Measurements from ENCODE around the gene LAMA5. TPM values are rescaled to one million over a fixed set of nuclear protein-coding genes. Genes with fewer than 3 reads are reported as not detected.

LAMA5 gene
- total RNA-seq, 1 experiment from 2014 or later, result 321 TPM

DNA sequence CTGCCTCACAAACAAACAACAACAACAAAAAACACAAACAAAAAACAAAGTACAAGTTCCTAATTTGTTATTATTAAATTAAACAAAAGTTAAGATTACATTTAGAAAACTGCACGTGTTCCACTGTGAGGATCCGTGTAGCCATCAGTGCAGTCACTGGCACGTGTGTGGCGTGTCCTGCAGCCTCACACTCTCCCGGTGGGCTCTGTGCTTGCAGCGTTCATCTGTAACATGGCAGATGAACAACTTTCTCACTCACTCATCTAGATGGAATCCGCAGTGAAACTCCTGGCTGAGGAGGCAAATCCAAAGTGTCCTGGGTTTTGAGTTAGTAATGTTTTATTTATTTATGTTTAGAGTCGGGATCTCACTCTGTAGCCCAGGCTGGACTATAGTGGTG is 77.2 kb downstream of the LAMA5 start (continued):
- TF ChIP-seq, protein P1, sequence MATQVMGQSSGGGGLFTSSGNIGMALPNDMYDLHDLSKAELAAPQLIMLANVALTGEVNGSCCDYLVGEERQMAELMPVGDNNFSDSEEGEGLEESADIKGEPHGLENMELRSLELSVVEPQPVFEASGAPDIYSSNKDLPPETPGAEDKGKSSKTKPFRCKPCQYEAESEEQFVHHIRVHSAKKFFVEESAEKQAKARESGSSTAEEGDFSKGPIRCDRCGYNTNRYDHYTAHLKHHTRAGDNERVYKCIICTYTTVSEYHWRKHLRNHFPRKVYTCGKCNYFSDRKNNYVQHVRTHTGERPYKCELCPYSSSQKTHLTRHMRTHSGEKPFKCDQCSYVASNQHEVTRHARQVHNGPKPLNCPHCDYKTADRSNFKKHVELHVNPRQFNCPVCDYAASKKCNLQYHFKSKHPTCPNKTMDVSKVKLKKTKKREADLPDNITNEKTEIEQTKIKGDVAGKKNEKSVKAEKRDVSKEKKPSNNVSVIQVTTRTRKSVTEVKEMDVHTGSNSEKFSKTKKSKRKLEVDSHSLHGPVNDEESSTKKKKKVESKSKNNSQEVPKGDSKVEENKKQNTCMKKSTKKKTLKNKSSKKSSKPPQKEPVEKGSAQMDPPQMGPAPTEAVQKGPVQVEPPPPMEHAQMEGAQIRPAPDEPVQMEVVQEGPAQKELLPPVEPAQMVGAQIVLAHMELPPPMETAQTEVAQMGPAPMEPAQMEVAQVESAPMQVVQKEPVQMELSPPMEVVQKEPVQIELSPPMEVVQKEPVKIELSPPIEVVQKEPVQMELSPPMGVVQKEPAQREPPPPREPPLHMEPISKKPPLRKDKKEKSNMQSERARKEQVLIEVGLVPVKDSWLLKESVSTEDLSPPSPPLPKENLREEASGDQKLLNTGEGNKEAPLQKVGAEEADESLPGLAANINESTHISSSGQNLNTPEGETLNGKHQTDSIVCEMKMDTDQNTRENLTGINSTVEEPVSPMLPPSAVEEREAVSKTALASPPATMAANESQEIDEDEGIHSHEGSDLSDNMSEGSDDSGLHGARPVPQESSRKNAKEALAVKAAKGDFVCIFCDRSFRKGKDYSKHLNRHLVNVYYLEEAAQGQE (IDR thresholded peaks at IDR 0.05; ENCODE audit: low read depth), result no peak
- TF ChIP-seq ZFX (IDR thresholded peaks at IDR 0.05) (no peak), RAD21 (IDR thresholded peaks at IDR 0.05; ENCODE audit: low read depth) (no peak)

DNA sequence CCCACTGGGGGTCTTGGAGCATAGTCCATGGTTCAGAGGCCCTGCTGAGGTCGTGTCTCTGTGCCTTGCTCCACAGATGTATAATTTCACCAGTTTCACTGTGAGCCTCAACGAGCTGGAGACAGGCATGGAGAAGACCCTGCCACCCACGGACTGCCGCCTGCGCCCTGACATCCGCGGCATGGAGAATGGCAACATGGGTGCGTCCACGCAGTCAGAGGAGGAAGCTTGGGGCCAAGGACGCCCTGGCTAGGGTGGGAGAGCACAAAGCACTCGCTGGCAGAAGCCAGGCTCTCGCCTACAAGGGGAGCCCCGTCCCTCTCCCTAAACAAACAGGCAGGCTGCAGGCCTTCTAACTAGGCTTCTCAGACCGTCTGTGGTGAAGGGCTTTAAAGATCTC is 78.0 kb downstream of the LAMA5 start:
- POLR2A ChIA-PET, result no interaction called here
- DNase-seq (ENCODE audit: low read depth, low spot score), result no peak
- H3K9me2 ChIP-seq (ENCODE audit: insufficient read depth), result no peaks in the 10 kb centered on the region
- BruUV-seq (replicated peaks), result no TSS peak
- H2AFZ ChIP-seq (ENCODE audit: low read depth, low read length, poor library complexity, severe bottlenecking), result no peak overlapping the region
- no peaks in the 10 kb centered on the region for H3K9me3 ChIP-seq (ENCODE audit: control insufficient read depth in 1 of 2, insufficient read depth in 1 of 2, low read depth in 1 of 2, low read length in 2 of 2)
- no peak overlapping the region for H3K4me2 ChIP-seq (ENCODE audit: low read length)
- no peaks in the 10 kb centered on the region for H3K4me1 ChIP-seq (ENCODE audit: control insufficient read depth in 1 of 2, insufficient read depth in 2 of 2, low read length in 2 of 2)
- ATAC-seq, result no peak
- intact Hi-C loops (cut with micrococcal nuclease), result no loop called here
- H4K20me1 ChIP-seq (ENCODE audit: insufficient read depth), result no peaks in the 10 kb centered on the region
- no peaks in the 10 kb centered on the region for H3K79me2 ChIP-seq (ENCODE audit: insufficient read depth, low read length)
- H3K36me3 ChIP-seq (ENCODE audit: control insufficient read depth in 1 of 2, insufficient read depth in 2 of 2, low read length in 2 of 2), result peaks cover 0 to 7% of the 10 kb centered on the region in 2 experiments; a peak in 1 of 4 replicates
- no peak for TF ChIP-seq RAD21 (IDR thresholded peaks at IDR 0.05; ENCODE audit: low read depth)
- no peak for TF ChIP-seq EZH2phosphoT487 (IDR thresholded peaks at IDR 0.05; ENCODE audit: borderline replicate concordance)
- TF ChIP-seq JUND (IDR thresholded peaks at IDR 0.05), result no peak
- TF ChIP-seq YY1 (IDR thresholded peaks at IDR 0.05; ENCODE audit: extremely low read depth, insufficient replicate concordance, low read depth, low read length), result no peak
- TF ChIP-seq, protein P2, sequence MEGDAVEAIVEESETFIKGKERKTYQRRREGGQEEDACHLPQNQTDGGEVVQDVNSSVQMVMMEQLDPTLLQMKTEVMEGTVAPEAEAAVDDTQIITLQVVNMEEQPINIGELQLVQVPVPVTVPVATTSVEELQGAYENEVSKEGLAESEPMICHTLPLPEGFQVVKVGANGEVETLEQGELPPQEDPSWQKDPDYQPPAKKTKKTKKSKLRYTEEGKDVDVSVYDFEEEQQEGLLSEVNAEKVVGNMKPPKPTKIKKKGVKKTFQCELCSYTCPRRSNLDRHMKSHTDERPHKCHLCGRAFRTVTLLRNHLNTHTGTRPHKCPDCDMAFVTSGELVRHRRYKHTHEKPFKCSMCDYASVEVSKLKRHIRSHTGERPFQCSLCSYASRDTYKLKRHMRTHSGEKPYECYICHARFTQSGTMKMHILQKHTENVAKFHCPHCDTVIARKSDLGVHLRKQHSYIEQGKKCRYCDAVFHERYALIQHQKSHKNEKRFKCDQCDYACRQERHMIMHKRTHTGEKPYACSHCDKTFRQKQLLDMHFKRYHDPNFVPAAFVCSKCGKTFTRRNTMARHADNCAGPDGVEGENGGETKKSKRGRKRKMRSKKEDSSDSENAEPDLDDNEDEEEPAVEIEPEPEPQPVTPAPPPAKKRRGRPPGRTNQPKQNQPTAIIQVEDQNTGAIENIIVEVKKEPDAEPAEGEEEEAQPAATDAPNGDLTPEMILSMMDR (IDR thresholded peaks at IDR 0.05 in 2 of 3, conservative IDR thresholded peaks at IDR 0.05 in 1 of 3; ENCODE audit: borderline replicate concordance in 1 of 3, insufficient read depth in 1 of 3, low read depth in 2 of 3, low read length in 2 of 3), result no peak
- TF ChIP-seq SIN3A (IDR thresholded peaks at IDR 0.05; ENCODE audit: low read depth), result no peak
- no peak for TF ChIP-seq TCF7L2 (IDR thresholded peaks at IDR 0.05; ENCODE audit: borderline replicate concordance, extremely low read depth, insufficient read depth, insufficient read length)
- no peak overlapping the region for H3K27ac ChIP-seq (ENCODE audit: low read depth, low read length)
- CTCF ChIA-PET, result no interaction called here
- no peak overlapping the region for H3K9ac ChIP-seq (ENCODE audit: low read length)
- H3K27me3 ChIP-seq (ENCODE audit: insufficient read depth, low read length), result no peaks in the 10 kb centered on the region
- no peak overlapping the region for H3K4me3 ChIP-seq (replicated peaks in 1 of 2; ENCODE audit: low read depth in 1 of 2, low read length in 2 of 2)
- RAD21 ChIA-PET (ENCODE audit: low non-redundant PET in 1 of 2, low total read pairs in 2 of 2, uncharacterized antibody in 2 of 2, unreplicated experiment in 2 of 2), result no interaction called here
